Activated CD4-positive, CD25-positive, alpha-beta regulatory T cell treated with anti-CD3 and anti-CD28 coated beads, Interleukin-2, amount 50 U/mL, for 72 hours (primary cell): Measurements from ENCODE around the gene MED13.
"Not testable (repeated sequence)": the region's sequence is repeated elsewhere in the genome, so short reads cannot be mapped to it uniquely, and the experiment has no call there.

ENCODE experiments used
- DNase-seq: peaks from one replicate; pipeline ENCODE4 v3.0.0; 2021

The MED13 gene

DNA sequence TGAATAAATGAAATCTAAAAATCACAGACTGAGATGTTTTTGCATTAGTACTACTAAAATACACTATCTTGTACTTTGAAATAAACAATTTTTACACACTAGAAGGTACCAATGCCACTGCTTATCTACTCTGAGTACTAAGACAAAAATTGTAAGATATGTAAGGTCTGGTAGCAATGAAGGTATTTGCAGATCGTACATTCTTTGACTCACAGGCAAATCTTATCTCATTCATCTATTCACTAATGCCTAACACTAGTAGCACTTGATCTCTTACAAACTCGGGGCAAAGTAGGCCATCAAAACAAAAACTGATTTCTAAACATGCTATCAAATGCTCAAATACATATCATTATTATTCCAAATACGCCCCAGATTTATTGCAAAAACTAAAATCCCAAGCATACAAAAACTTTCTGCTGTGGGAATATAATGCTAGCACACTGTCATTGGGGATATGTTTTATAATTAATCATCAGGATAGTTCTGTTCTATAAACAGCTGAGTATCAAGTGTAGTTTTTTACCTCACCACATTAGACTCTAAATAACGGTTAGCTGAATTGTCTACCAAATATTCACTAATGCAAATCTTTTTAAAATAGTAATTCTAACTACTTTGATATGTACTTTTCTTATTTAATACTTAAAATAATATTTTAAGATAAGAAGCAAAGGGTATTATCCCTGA lies 68.0 kb downstream of the MED13 start:
- no peak for DNase-seq

DNA sequence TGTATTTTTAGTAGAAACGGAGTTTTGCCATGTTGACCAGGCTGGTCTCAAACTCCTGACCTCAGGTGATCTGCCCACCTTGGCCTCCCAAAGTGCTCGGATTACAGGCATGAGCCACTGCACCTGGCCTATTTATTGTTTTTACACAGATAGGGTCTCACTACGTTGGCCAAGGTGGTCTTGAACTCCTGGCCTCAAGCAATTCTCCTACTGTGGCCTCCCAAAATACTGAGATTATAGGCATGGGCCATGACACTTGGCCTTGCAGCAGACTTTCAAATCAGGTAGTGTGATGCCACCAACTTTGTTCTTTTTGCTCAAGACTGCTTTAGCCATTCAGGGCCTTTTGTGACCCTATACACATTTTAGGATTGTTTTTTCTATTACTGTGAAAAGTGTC lies 75.6 kb downstream of the MED13 start:
- no peak for DNase-seq

DNA sequence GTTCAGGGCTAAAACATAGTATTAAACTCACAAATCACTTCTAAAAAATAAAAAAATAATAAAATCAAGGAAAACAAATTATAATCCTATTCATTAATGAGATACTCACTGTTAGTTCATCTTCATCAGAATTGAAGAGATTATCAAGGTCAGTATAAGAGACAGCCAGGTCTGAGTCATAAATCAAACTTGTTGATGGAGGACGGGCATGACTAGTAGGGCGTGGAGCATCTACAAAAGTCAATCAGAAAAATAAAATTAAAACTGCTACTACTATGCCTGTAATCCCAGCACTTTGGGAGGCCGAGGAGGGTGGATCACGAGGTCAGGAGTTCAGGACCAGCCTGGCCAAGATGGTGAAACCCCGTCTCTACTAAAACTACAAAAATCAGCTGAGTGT lies 78.2 kb downstream of the MED13 start:
- DNase-seq = no peak

DNA sequence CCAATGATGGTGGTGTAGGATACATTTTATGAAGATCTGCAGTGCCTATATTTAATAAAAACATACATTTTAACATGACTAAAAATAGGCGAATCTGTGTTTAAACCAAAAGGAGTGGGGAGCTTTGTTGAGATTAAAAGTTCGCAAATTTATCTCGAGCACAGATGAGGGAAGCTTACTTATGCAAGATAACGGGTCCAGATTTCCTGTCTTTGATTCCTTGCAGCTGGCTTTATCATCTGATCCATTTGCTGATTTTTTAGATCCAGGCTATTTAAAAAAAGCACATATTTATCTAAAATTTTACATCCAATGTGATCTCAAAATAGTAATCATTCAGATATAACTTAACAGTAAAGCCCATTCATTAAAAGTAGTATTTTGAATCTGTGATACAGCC lies 80.3 kb downstream of the MED13 start:
- DNase-seq = no peak

DNA sequence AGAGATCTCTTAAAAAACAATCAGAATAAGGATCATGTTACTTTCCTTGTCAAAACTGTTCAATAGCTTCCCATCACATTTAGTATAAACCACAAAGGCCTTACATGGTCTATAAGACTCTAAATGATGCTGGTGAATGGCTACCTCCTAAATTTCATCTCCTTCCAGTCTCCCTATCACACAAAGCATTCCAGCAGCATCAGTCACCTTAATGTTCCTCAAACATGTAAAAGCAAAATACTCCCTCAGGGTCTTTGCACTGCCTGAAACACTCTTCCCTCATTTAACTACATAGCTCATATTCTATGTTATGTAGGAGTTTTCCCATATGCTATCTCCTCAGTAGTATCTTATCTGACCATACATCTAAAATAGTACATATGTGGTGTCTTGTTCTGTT lies 83.8 kb downstream of the MED13 start:
- DNase-seq = no peak

DNA sequence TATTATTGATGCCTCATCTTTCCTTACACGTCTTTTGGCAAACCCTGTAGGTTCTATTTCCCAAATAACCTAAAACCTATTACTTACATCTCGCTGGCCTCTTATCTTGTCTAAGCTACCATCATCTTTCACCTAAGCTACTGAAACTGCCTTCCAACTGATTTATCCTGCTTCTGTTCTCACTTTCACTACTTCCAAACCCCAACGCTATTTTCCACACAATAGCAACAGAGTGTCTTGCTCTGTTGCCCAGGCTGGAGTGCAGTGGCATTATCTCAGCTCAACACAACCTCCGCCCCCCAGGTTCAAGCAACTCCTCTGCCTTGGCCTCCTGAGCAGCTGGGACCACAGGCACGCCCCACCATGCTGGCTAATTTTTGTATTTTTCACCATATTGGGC lies 84.5 kb downstream of the MED13 start:
- no peak for DNase-seq

DNA sequence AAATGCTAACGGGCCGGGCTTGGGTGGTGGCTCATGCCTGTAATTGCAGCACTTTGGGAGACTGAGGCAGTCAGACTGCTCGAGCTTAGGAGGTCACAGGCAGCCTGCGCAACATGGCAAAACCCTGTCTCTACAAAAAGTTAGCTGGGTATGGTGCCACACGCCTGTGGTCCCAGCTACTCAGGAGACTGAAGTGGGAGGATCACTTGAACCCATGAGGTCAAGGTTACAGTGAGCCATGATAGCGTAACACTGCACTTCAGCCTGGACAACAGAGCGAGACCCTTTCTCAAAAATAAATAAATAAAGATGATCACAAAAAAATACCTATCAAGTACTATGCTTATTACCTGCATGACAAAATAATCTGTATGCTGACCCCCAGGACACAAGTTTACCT lies 91.0 kb downstream of the MED13 start:
- DNase-seq = no peak

DNA sequence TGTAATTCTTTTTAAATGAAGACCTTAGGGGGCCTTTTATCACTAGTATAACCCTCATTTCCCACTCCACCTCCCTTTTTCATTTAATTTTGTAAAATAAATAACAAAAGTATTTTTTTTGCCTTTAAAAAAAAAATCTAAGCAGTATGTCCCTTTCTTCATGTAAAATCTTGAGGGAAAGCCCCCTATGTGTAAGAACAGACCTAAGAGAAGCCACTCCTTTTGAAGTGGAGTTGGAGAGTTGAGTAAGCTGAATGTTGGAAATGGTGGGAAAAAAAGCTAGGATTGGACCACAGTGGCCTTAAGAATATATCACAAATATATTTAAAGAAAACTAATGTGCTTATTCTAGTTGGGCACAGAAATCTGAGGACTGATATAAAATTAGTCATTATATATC lies 92.8 kb downstream of the MED13 start:
- no peak for DNase-seq

DNA sequence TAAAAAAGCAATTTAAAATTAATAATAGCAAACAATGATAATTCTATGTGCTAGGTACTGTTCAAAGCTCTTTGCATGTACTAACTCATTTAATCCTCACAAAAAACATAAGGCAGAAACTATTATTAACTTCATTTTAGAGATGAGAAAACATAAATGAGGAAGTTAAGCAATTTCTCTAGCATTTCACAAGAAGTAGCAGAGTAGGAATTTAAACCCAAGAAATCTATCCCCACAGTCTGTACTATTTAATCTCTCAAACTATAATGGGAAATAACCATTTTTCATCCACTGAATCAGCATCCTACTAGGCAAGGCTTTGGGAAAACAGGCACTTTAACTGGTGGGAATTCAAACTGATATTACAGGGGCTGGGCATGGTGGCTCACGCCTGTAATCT lies 95.0 kb downstream of the MED13 start:
- no peak for DNase-seq

DNA sequence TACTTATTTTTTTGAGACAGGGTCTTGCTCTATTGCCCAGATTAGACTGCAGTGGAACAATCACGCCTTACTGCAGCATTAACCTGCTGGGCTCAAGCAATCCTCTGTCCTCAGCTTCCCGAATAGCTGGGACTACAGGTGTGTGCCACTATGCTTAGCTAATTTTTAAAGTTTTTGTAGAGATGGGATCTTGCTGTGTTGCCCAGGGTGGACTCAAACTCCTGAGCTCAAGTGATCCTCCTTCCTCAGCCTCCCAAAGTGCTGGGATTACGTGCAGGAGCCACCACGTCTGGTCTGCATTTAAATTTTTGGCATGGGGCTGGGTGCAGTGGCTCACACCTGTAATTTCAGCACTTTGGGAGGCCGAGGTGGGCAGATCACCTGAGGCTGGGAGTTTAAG lies 96.3 kb downstream of the MED13 start:
- DNase-seq = no peak

DNA sequence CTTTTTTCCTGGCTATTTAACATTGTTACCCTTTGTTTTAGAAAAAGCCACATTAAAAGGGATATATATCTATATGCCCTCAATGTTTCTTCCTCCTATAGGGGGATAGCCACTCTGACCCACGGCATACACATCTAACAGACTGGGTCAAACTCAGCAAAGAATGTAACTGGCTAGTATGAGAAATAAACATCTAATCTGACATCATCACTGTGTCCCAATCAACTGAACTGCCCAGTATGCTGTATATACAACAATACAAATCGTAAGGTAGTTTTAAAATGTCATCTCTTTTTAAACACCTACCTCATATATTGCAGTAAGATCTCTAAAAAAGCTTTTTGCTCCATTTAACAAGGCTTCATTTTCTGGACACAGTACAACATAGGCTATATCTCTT lies 97.3 kb downstream of the MED13 start:
- DNase-seq = no peak

DNA sequence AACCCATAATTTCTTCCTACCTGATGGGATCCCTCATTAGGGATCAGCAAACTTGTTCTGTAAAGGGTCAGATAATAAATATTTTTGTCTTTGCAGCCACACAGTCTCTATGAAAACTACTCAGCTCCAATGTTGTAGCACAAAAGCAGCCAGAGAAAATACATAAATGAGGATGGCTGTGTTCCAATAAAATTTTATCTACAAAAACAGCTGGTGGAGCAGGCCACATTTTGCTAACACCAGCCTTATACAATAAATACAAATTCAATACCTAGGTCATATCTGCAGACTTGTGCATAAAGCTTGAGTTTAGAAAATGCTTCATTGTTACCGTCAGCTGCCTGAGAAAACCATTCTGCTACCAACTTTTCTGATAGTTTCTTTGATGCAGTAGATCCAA lies 98.9 kb downstream of the MED13 start:
- DNase-seq = no peak

DNA sequence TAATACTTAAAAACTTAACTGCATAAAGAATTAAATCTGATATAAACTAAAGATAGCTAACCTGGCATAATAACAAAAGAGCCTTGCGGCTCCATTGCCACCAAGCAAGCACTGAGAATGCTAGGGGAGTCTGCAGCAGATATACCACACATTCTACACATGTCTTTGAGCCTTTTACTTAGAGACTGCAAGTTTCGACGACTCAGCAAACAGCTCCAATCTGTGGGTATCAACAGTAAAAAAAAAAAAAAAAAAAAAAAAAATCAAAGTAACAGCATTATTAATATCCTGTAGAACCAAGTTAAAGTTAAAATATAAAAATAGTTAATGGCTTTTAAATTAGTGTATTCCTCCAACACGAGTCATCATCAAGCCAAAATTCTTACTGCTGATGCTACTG lies 109.5 kb downstream of the MED13 start:
- no peak for DNase-seq

DNA sequence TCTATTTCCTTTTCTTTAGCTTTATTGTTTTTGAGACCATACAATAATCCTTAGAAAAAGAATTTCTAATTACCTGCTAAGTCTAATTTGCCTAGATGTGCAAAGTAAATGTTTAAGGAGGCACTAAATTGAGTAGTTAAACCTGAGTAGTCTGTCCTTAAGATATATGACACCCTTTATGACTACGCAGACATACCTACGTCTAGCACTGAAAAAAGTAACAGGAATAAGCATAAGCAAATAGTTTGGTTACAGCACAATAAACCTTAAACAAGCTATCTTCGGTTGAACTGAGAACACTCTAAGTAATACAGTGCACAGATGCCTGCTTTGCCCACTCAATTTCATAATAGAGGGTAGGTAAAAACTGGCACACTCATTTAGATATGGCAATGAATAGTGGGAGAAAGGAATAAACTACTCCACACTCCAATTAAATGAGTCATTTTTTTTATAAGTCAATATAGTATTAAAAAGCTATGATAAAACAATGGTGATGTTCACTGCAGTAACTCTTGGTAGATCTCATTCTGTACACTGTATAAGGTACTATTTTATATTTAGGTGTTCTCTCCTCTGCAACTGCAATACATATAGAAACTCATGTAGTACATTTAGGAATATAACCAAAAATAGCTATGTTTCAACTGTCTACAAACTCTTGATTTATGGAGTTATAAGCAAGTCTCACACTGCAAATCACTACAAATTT lies 117.6 kb downstream of the MED13 start:
- no peak for DNase-seq

DNA sequence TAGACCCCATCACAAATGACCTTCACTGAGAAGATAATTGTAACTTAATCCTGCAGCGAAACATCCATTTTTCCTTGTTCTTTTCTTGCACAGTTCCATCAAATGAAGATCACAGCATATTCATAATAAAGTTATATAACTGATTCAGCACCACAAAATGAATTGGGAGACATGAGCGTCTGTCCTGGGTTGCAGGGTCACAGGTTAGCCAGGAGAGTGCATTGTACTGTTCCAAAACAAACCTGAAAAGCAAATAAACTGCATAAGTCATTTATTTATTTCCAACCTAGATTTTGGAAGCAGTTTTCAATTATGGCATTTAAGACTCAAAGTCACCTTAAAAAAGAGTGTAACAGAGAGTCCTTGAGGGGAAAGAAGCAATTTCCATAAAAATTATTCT lies 118.7 kb downstream of the MED13 start:
- DNase-seq = no peak

DNA sequence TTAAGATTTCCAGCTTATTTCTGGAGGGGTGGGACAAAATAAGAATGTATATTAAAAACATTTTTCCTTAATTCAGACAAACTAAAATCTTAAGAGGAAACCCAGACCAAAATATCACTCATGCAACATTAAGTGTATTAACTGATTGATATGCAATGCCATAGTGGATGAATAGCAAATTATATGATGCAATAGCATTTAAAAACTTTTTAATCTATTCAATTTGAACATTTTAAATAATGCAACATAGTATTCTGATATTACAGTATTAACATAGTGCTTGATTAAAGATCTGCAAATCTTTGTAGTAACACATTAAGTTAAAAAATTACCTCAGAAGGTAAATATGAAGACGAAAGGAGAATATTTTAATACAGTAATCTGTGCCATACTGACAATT lies 122.0 kb downstream of the MED13 start:
- DNase-seq = no peak

DNA sequence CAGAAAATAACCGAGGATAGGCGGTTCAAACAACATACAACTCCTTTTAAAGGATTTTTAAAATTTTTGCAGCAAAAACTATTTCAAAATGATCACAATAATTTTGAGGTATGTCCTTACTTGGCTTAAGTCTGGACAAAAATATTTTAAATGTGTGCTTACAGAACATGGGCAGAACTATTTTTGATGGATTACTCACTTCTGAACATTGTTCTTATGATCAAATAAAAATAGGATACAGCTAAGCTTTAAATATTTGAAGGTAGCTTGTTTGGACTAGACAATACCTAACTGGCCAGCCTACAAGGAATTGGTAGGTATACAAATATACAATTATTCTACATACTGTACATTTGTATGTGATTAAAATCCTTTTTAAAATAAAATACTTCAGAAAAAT lies 123.0 kb downstream of the MED13 start:
- no peak for DNase-seq

DNA sequence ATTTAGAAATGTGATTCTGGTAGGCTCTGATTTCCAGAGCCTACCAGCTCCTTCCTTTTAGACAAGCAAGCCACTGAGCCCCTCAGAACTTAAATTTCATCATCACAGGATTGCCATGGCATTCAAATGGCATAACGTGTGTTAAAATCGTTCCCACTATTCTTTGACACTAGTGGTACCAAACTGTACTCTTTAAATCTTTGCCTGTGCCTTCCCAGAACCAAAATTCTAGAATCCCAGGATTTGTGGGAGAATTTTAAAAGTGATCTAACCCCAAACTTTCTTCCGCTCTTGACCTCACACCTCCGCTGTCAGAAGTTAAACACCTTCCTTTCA lies 137.0 kb downstream of the MED13 start:
- DNase-seq = no peak

DNA sequence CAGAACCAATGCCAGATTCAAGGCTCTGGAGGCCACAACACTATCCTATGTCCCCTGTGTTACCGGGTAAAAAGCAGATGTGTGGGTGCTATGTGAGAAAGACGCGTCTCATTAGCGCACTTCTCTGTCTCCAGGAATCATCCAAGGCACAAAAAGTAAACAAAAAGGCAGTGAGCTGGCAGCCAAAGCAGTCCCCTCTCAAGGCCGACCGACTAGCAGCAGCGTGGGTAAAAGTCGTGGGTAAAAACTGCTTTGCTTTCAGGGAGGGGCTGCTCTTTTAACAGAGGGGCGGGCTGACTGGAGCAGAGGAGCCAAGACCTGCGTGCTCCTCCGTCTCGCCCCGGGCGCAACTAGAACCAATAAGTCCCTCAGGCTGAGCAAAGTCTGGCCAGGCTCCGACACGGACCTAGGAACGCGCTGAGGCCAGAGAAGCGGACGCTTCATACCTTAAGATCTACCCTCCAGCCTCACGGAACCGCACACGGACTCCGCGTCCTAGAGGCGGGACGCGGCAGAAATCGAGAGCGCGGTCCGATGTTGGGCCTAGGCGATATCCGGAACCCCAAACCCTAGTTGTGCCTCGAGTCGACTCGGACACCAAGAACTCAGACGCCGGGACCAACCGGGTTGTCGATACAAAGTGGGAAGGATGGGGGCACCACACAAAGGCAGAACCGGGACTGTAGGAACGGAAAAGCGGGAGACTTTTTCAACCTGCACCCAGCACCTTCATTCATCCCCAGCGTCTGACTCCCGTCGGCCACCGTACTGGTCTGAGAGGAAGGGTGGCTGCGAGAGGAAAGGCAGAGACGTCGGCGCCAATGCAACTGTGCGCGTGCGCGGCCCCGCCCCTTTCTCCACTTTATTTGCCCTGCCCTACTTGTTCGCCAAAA lies 137.6 kb downstream of the MED13 start, which contains the start of gene INTS2:
TSS of gene INTS2 (minus strand) at position 775 of the 893 bp plus-strand sequence. CDS start 1,338 bp downstream, outside the sequence.
- DNase-seq = peak; percentile 95

DNA sequence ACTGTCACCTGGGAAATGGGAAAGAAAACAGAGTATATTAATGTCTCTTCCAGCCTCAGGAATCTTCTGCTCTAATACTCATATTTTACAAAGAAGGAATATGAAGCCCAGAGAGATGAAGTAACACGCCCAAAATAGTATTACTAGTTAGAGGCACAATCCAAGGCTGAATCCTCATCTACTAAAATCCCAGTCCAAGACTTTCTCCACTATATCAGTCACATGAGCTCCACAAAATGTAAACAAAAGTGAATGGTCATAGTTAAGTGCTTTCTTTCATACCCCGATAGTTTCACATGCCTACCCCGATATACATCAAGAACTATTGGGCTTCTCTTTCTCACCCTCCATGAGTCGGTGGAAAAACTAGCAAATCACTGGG lies 138.3 kb downstream of the MED13 start:
- no peak for DNase-seq

DNA sequence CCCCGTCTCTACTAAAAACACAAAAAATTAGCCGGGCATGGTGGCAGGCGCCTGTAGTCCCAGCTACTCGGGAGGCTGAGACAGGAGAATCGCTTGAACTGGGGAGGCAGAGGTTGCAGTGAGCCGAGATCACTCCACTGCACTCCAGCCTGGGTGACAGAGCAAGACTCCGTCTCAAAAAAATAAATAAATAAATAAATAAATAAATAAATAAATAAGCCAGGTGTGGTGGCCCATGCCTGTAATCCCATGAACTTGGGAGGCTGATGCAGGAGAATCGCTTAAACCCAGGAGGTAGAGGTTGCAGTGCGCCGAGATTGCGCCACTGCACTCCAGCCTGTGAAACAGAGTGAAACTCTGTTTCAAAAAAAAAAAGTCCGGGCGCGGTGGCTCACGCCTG lies 149.9 kb downstream of the MED13 start:
- DNase-seq = not testable (repeated sequence)

DNA sequence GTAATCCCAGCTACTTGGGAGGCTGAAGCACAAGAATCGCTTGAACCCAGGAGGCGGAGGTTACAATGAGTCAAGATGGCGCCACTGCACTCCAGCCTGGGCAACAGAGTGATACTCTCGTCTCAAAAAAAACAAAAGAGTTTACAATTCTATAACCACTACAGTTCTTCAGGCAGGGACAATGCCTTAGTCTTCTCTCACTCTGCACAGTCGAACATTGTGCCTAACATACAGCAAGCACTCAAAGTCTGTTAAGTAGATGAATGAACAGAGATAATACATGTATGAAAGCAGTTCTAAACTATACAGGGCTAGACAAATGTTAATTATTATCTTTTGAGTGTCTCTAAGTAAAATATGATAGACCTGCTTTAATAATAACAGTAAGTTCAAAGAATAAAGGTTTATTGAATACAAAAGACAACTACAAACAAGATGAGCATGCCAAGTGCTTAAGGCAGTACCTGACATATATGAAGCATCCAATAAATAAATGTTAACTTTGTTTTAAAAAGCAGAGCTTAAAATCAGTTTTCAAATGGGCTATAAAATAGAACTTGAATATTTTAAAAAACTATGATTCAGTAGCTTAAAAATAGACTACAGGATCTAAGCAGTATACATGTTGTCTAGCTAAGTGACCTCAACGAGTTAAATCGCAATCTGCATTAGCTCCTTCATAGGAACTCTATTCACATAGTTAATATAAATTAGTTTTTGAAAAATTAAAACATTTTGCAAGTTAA lies 156.6 kb downstream of the MED13 start:
- DNase-seq = no peak

DNA sequence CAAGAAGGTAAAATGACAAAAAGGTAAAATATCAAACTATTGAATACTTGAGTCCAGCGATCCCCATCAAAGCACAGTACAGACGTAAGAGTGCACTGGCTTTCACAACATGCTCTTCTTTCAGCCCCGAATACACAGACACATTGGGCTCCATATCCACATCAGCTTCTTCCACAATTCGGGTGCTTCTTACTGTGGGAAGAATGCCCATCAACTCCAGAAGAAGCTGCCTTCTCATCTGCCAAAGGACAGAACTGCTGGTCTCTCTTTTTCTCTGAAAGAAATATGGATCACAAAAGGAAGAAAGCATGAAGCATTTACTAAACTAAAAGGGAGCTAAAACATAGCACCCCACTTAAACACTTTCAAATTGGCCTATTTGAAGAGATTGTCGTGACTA lies 157.7 kb downstream of the MED13 start:
- DNase-seq = no peak
